ENCODE results near the gene FADS6. TPM values are rescaled to one million over a fixed set of nuclear protein-coding genes. Genes with fewer than 3 reads are reported as not detected.

Gene FADS6
- polyA plus RNA-seq, 1 of the 3 experiments (the other 2 are of a cell fraction) = not detected

DNA sequence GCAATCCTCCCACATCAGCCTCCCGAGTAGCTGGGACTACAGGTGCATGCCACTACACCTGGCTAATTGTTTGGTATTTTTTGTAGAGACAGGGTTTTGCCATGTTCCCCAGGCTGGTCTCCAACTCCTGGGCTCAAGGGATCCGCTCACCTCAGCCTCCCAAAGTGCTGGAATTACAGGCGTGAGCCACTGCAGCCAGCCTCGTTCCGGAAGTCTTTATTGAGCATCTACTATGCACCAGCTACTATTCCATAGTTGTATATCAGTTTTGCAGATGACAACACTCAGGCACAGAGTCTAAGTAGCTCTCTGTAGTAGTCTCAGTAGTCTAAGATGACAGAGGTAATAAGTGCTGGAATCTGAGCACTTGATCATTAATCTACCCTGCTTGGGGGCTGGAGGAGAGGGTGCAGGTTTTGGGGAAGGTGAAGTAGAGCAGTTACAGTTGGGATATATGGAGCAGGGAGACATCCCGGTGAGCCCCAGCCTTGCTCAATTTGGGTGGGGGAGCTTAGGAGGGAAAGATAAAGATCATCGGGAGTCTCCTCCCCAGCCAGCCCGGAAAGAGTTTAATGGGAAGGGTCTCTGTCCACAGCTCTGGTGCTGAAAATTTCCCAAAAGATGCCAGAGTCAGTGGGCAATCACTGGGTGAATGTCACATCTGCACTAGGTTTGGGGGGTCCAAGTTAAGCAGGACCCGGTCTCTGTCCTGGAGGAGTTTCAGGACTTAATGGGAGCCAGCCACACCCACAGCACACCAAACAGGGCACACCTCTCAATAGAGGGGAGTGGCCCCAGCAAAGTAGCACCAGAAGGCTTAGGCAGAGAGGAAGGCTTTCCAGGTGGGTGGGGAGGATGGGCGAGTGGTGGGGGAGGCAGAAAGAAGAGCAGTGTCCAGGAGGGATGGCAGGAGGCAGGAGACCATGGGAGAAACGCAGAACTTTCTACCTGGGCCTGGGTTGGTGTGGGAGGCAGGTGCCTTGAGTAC lies 43.9 kb upstream of the FADS6 start:
- ChIA-PET POLR2A (interaction anchor here (0.8 kb wide), 1 partner anchor 74 kb away, joined by 3 read pairs; no protein-coding TSS in a partner anchor), CTCF (interaction anchor here (0.6 to 8.3 kb wide), 4 partner anchors 13 to 234 kb away, joined by 3 to 77 read pairs (median 29); partner anchors contain the start of genes OTOP2 and USH1G)
- H3K9ac ChIP-seq = no peak overlapping the region
- H3F3A ChIP-seq (replicated peaks; ENCODE audit: insufficient read depth) = no peaks in the 10 kb centered on the region
- H4K20me1 ChIP-seq (ENCODE audit: insufficient read depth) = no peaks in the 10 kb centered on the region
- DNase-seq = no peak
- H2AFZ ChIP-seq (ENCODE audit: low read depth) = no peak overlapping the region
- no peaks in the 10 kb centered on the region for H3K9me3 ChIP-seq
- H3K9me2 ChIP-seq = no peaks in the 10 kb centered on the region
- H3K36me3 ChIP-seq (replicated peaks in 1 of 2; ENCODE audit: control insufficient read depth in 1 of 2, insufficient read depth in 2 of 2, low read length in 1 of 2) = no peaks in the 10 kb centered on the region
- no peak for TF ChIP-seq NFIC (IDR thresholded peaks at IDR 0.05; ENCODE audit: borderline replicate concordance)
- TF ChIP-seq, protein P1, sequence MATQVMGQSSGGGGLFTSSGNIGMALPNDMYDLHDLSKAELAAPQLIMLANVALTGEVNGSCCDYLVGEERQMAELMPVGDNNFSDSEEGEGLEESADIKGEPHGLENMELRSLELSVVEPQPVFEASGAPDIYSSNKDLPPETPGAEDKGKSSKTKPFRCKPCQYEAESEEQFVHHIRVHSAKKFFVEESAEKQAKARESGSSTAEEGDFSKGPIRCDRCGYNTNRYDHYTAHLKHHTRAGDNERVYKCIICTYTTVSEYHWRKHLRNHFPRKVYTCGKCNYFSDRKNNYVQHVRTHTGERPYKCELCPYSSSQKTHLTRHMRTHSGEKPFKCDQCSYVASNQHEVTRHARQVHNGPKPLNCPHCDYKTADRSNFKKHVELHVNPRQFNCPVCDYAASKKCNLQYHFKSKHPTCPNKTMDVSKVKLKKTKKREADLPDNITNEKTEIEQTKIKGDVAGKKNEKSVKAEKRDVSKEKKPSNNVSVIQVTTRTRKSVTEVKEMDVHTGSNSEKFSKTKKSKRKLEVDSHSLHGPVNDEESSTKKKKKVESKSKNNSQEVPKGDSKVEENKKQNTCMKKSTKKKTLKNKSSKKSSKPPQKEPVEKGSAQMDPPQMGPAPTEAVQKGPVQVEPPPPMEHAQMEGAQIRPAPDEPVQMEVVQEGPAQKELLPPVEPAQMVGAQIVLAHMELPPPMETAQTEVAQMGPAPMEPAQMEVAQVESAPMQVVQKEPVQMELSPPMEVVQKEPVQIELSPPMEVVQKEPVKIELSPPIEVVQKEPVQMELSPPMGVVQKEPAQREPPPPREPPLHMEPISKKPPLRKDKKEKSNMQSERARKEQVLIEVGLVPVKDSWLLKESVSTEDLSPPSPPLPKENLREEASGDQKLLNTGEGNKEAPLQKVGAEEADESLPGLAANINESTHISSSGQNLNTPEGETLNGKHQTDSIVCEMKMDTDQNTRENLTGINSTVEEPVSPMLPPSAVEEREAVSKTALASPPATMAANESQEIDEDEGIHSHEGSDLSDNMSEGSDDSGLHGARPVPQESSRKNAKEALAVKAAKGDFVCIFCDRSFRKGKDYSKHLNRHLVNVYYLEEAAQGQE (IDR thresholded peaks at IDR 0.05; ENCODE audit: low read depth, low read length) = peak; percentile 94
- no peak for TF ChIP-seq RXRA (IDR thresholded peaks at IDR 0.05; ENCODE audit: borderline replicate concordance, low read depth)
- TF ChIP-seq USF2 (IDR thresholded peaks at IDR 0.05; ENCODE audit: borderline replicate concordance, low read depth, low read length) = no peak
- TF ChIP-seq CHD2 (IDR thresholded peaks at IDR 0.05; ENCODE audit: low read length, partially characterized antibody) = no peak
- H3K27me3 ChIP-seq (ENCODE audit: insufficient read depth) = peaks cover 89% of the 10 kb centered on the region
- WGBS (ENCODE audit: low lambda C conversion rate) = 23% methylated on average over 11 of the region's 11 CpGs
- H3K79me2 ChIP-seq (ENCODE audit: insufficient read depth) = no peaks in the 10 kb centered on the region
- no peak overlapping the region for H3K4me2 ChIP-seq
- no peak overlapping the region for H3K27ac ChIP-seq (ENCODE audit: low read depth in 2 of 2, low read length in 1 of 2)
- no peaks in the 10 kb centered on the region; a peak in 1 of 4 replicates for H3K4me1 ChIP-seq (ENCODE audit: control insufficient read depth in 1 of 2, insufficient read depth in 2 of 2, low read depth in 1 of 2, low read length in 1 of 2)
- no peak overlapping the region for H3K4me3 ChIP-seq (ENCODE audit: low read depth in 2 of 2, low read length in 1 of 2)

DNA sequence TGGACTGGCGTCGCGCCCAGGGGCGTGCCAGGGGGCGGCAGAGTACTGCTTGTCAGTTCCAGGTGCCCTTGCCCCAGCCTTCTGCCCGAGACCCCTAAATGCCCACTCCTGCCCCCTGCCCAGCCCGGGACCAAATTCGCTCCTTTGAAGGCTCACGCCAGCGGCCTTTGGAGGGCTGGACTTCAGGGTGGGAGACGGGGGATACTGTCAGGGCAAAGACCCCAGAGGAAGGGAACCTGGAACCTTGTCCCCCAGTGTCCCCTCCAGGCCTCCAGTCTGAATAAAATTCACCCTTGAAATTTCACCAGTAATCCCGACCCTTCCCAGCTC lies 43.0 kb upstream of the FADS6 start:
- Histone ChIP-seq H3K9ac (no peak overlapping the region), H3K4me2 (no peak overlapping the region), H3K4me3 (ENCODE audit: low read depth in 2 of 2, low read length in 1 of 2) (no peak overlapping the region; a peak in 1 of 4 replicates), H3K36me3 (replicated peaks in 1 of 2; ENCODE audit: control insufficient read depth in 1 of 2, insufficient read depth in 2 of 2, low read length in 1 of 2) (no peaks in the 10 kb centered on the region), H3K4me1 (ENCODE audit: control insufficient read depth in 1 of 2, insufficient read depth in 2 of 2, low read depth in 1 of 2, low read length in 1 of 2) (no peaks in the 10 kb centered on the region; a peak in 1 of 4 replicates), H3K27ac (ENCODE audit: low read depth in 2 of 2, low read length in 1 of 2) (no peak overlapping the region), H4K20me1 (ENCODE audit: insufficient read depth) (no peaks in the 10 kb centered on the region), H3K9me2 (no peaks in the 10 kb centered on the region), H3K79me2 (ENCODE audit: insufficient read depth) (no peaks in the 10 kb centered on the region), H3F3A (replicated peaks; ENCODE audit: insufficient read depth) (no peaks in the 10 kb centered on the region), H2AFZ (ENCODE audit: low read depth) (no peak overlapping the region), H3K9me3 (no peaks in the 10 kb centered on the region), H3K27me3 (ENCODE audit: insufficient read depth) (peaks cover 82% of the 10 kb centered on the region)
- CTCF ChIA-PET = interaction anchor here (1.4 to 8.3 kb wide), 4 partner anchors 12 to 170 kb away, joined by 3 to 77 read pairs (median 40); partner anchors contain the start of genes OTOP2 and USH1G
- 4% methylated on average over 12 of the region's 12 CpGs for WGBS (ENCODE audit: low lambda C conversion rate)
- no peak for DNase-seq
- POLR2A ChIA-PET = interaction anchor here (0.8 kb wide), 1 partner anchor 75 kb away, joined by 3 read pairs; no protein-coding TSS in a partner anchor
- TF ChIP-seq EP300 (IDR thresholded peaks at IDR 0.05; ENCODE audit: borderline replicate concordance in 1 of 2, low read depth in 1 of 2, low read length in 1 of 2) (no peak), NFIC (IDR thresholded peaks at IDR 0.05; ENCODE audit: borderline replicate concordance) (no peak), SIN3A (IDR thresholded peaks at IDR 0.05; ENCODE audit: borderline replicate concordance, low read depth, low read length) (no peak), CHD2 (IDR thresholded peaks at IDR 0.05; ENCODE audit: low read length, partially characterized antibody) (no peak), IRF3 (IDR thresholded peaks at IDR 0.05; ENCODE audit: low read depth, low read length) (no peak), TEAD4 (IDR thresholded peaks at IDR 0.05; ENCODE audit: borderline replicate concordance, insufficient read depth) (no peak), USF2 (IDR thresholded peaks at IDR 0.05; ENCODE audit: borderline replicate concordance, low read depth, low read length) (no peak), ELF1 (IDR thresholded peaks at IDR 0.05) (no peak), EZH2phosphoT487 (IDR thresholded peaks at IDR 0.05; ENCODE audit: borderline replicate concordance, low read depth) (no peak), NRF1 (IDR thresholded peaks at IDR 0.05; ENCODE audit: low read depth, low read length) (no peak), YY1 (IDR thresholded peaks at IDR 0.05; ENCODE audit: low read depth) (no peak), GATA2 (CRISPR knock-in tag; IDR thresholded peaks at IDR 0.05) (no peak), FOXJ3 (CRISPR knock-in tag; IDR thresholded peaks at IDR 0.05) (no peak)
- TF ChIP-seq, protein P2, sequence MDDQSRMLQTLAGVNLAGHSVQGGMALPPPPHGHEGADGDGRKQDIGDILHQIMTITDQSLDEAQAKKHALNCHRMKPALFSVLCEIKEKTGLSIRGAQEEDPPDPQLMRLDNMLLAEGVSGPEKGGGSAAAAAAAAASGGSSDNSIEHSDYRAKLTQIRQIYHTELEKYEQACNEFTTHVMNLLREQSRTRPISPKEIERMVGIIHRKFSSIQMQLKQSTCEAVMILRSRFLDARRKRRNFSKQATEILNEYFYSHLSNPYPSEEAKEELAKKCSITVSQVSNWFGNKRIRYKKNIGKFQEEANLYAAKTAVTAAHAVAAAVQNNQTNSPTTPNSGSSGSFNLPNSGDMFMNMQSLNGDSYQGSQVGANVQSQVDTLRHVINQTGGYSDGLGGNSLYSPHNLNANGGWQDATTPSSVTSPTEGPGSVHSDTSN (IDR thresholded peaks at IDR 0.05) = no peak
